Measurements from ENCODE around the gene FGF12. TPM values are rescaled to one million over a fixed set of nuclear protein-coding genes. Genes with fewer than 3 reads are reported as not detected.

FGF12 gene
- total and polyA plus RNA-seq, 10 donors, result 3.7 to 53.3 (median 19.1) TPM

DNA sequence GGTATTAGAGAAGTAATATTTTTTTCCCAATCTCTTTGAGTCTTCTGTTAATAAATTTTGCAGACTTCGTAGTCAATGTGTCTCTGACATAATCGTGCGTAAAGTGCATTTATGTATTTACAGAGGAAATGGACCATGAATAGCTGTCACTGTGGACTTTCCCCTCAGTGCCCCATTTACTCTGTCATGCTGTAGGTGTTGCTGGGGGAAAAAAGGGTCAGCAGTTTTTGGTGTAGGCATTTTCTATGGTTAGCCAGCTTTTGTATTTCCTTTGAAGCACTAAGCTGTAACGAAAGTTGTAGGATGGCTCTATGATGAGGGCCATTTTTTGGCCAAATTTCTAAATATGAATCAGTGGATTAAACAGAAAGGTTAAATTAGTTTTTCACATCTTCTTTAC, 598.4 kb downstream of the FGF12 start:
- Histone ChIP-seq H3K4me1 (no peaks in the 10 kb centered on the region), H3K9me3 (peaks cover 0 to 4% (median 0%) of the 10 kb centered on the region in 8 donors), H3K36me3 (no peaks in the 10 kb centered on the region), H3K27me3 (replicated peaks in 1 of 7) (no peaks in the 10 kb centered on the region), H3K4me3 (no peak overlapping the region), H3K27ac (no peak overlapping the region)
- intact Hi-C loops (cut with DNase I; ENCODE audit: low total_unique reads), result no loop called here
- 53 to 68% (median 56%) methylated on average over 4 of the region's 4 CpGs for WGBS, 5 donors
- TF ChIP-seq, protein P1, sequence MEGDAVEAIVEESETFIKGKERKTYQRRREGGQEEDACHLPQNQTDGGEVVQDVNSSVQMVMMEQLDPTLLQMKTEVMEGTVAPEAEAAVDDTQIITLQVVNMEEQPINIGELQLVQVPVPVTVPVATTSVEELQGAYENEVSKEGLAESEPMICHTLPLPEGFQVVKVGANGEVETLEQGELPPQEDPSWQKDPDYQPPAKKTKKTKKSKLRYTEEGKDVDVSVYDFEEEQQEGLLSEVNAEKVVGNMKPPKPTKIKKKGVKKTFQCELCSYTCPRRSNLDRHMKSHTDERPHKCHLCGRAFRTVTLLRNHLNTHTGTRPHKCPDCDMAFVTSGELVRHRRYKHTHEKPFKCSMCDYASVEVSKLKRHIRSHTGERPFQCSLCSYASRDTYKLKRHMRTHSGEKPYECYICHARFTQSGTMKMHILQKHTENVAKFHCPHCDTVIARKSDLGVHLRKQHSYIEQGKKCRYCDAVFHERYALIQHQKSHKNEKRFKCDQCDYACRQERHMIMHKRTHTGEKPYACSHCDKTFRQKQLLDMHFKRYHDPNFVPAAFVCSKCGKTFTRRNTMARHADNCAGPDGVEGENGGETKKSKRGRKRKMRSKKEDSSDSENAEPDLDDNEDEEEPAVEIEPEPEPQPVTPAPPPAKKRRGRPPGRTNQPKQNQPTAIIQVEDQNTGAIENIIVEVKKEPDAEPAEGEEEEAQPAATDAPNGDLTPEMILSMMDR (IDR thresholded peaks at IDR 0.05 in 8 of 11, conservative IDR thresholded peaks at IDR 0.05 in 3 of 11), result no peak
- TF ChIP-seq POLR2AphosphoS5 (IDR thresholded peaks at IDR 0.05), result no peak
- TF ChIP-seq POLR2A (IDR thresholded peaks at IDR 0.05), result no peak
- DNase-seq, result no peak

DNA sequence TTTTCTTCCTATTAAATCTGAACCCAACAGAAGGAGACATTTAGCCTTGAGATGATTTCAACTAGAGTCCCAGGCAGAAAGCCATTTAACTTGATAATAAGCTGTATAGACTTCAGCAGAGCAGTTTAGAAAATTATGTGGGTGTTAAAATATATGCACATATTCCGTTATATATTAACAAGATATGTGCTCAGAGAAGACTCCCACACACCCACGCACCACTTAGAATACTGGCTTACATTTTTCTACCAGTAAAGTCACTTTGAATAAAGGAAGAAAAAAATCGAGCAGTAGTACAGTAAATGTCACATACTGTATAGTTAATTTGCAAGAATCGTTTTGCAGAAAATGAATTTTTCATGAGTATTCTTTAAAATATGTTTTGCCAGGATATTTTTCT, 599.3 kb downstream of the FGF12 start:
- H3K4me1 ChIP-seq, result no peaks in the 10 kb centered on the region
- no peaks in the 10 kb centered on the region for H3K27me3 ChIP-seq (replicated peaks in 1 of 7)
- peaks cover 0 to 4% (median 0%) of the 10 kb centered on the region in 8 donors for H3K9me3 ChIP-seq
- no peaks in the 10 kb centered on the region for H3K36me3 ChIP-seq
- intact Hi-C loops (cut with DNase I; ENCODE audit: low total_unique reads), result no loop called here
- no peak overlapping the region for H3K4me3 ChIP-seq
- 61 to 76% (median 68%) methylated on average over 4 of the region's 4 CpGs for WGBS, 5 donors
- DNase-seq, result no peak
- TF ChIP-seq POLR2AphosphoS5 (IDR thresholded peaks at IDR 0.05), result no peak
- no peak overlapping the region for H3K27ac ChIP-seq

DNA sequence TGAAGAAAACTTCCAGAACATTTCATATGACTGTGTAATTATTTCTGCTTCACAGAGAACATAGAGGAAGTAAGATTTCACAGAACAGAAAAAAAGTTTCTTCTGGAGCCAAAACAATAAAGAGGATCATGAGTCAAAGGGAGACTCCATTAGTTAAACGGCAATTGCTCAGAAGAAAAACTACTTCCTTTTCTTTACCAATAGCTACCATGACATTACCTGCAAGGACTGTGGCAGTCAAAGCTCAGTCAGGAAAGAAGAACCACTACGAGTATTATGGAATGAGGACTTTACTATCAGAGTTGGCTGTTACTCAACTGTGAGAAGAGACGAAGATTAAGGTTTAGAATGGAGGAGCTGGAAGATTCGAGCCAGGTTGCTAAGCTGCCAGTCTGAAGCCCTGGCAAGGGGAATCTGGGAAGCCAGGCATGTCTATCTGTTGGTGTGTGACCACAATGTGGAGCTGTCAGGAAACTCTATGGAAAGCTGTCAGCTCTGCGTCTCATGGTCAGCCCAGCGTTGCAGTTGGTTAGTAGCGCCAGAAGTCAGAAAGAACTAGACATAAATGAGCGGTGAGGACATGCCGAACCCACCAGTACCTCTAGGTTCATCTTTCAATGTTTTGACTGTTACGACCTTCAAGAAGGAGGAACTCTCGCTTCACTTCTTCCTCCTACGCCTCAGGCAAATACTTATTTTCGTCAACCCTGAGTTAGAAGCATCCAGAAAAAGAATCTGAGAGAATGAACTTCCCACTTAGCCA, 604.3 kb downstream of the FGF12 start:
- Histone ChIP-seq H3K27me3 (replicated peaks in 1 of 7) (no peaks in the 10 kb centered on the region), H3K4me1 (no peaks in the 10 kb centered on the region), H3K9me3 (peaks cover 0 to 1% (median 0%) of the 10 kb centered on the region in 8 donors), H3K4me3 (no peak overlapping the region), H3K27ac (no peak overlapping the region), H3K36me3 (no peaks in the 10 kb centered on the region)
- TF ChIP-seq POLR2A (IDR thresholded peaks at IDR 0.05) (no peak), POLR2AphosphoS5 (IDR thresholded peaks at IDR 0.05) (no peak)
- TF ChIP-seq, protein P1 (IDR thresholded peaks at IDR 0.05 in 8 of 11, conservative IDR thresholded peaks at IDR 0.05 in 3 of 11), result no peak
- intact Hi-C loops (cut with DNase I; ENCODE audit: low total_unique reads), result no loop called here
- DNase-seq, result no peak
- 65 to 79% (median 75%) methylated on average over 13 of the region's 13 CpGs for WGBS, 5 donors

DNA sequence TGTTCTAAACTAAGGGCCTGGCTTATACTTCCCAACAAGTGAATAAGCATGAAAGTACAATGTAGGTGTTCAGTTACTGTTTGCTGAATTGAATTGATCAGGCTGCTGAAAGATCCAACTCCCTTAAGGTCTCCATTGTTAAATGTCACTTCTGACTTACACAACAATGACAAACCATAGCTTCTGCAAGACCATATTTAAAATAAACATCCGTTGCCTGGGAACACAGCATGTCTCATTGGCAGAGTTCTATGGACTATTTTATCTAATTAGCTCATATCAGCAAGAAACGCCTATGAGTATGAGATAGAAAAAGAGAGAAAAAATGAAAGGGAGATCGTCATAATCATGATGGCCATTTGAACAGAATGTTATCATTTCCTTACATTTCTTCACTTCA, 605.4 kb downstream of the FGF12 start:
- TF ChIP-seq POLR2A (IDR thresholded peaks at IDR 0.05), result no peak
- TF ChIP-seq, protein P1 (IDR thresholded peaks at IDR 0.05 in 8 of 11, conservative IDR thresholded peaks at IDR 0.05 in 3 of 11), result no peak
- no peak for TF ChIP-seq POLR2AphosphoS5 (IDR thresholded peaks at IDR 0.05)
- Histone ChIP-seq H3K36me3 (no peaks in the 10 kb centered on the region), H3K4me3 (no peak overlapping the region), H3K27ac (no peak overlapping the region), H3K9me3 (peaks cover 0 to 4% (median 0%) of the 10 kb centered on the region in 8 donors), H3K4me1 (no peaks in the 10 kb centered on the region), H3K27me3 (replicated peaks in 1 of 7) (no peaks in the 10 kb centered on the region)
- no peak for DNase-seq
- intact Hi-C loops (cut with DNase I; ENCODE audit: low total_unique reads), result no loop called here
- WGBS, 5 donors, result 73 to 84% (median 75%) methylated on average over 3 of the region's 3 CpGs
